SH-SY5Y (cell line): ENCODE measurements around the gene LSAMP.

Source experiments
- GATA2 ChIP-seq: IDR thresholded peaks from 2 replicates; pipeline ENCODE4 v1.6.1; 2011; ENCODE audit warnings: mild to moderate bottlenecking, low read depth, low read length
- GATA3 ChIP-seq: IDR thresholded peaks from 2 replicates; pipeline ENCODE4 v1.6.1; 2011; ENCODE audit warnings: low read depth, mild to moderate bottlenecking, low read length, moderate library complexity

DNA sequence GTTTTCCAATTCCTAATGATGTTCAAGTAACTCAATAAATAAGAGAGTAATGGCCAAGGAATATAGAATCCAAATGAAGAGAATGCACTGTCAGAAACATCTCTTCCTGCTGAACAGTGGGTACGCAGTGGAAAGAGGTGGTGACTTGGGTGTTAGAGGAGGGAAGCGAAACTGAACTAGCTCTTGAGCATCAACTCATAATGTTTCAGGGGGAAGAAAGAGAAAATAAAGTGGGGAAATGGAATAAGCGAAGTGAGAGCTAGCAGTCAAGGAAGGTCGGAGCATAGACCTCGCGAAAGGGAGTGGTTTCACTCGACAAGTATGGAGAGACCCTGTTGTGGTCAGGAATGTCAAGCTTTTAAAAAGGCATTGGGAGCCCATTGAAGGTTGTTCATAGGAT lies 512.5 kb downstream of the LSAMP start:
- TF ChIP-seq GATA2: no peak
- TF ChIP-seq GATA3: no peak
